DOHH2 (cell line): ENCODE measurements around the gene DYRK1B.

ENCODE experiments used
- H3F3A ChIP-seq: fragments of 200-600 bp; sonication (generic), shearing (Covaris generic); 2 replicates; pipeline ENCODE4 v1.6.0; 2016; ENCODE audit warnings: antibody characterized with exemption, mild to moderate bottlenecking; ENCODE audit not compliant: control insufficient read depth, insufficient read depth
- H3K27ac ChIP-seq: fragments of 200-600 bp; sonication (generic); 2 replicates; pipeline ENCODE4 v1.5.1; 2014; ENCODE audit warnings: low read depth, mild to moderate bottlenecking, low read length, moderate library complexity
- H3K27me3 ChIP-seq: fragments of 200-600 bp; sonication (generic); 2 replicates; pipeline ENCODE4 v1.6.1; 2014; ENCODE audit warnings: mild to moderate bottlenecking, low read length, mixed read lengths; ENCODE audit not compliant: control insufficient read depth
- H3K36me3 ChIP-seq: fragments of 200-600 bp; sonication (generic); 2 replicates; pipeline ENCODE4 v1.6.1; 2014; ENCODE audit warnings: mild to moderate bottlenecking, low read length, moderate library complexity, mixed read lengths; ENCODE audit not compliant: control insufficient read depth
- H3K4me1 ChIP-seq: fragments of 200-600 bp; sonication (generic); 2 replicates; pipeline ENCODE4 v1.6.1; 2014; ENCODE audit warnings: mild to moderate bottlenecking, low read length, mixed read lengths; ENCODE audit not compliant: control insufficient read depth
- H3K4me2 ChIP-seq: fragments of 200-600 bp; sonication (generic); 2 replicates; pipeline ENCODE4 v1.6.0; 2014; ENCODE audit warnings: mild to moderate bottlenecking, low read length, moderate library complexity
- H3K4me3 ChIP-seq: fragments of 200-600 bp; sonication (generic); 2 replicates; pipeline ENCODE4 v1.5.1; 2014; ENCODE audit warnings: mild to moderate bottlenecking, low read length, mixed read lengths
- H3K79me2 ChIP-seq: fragments of 200-600 bp; sonication (generic); 2 replicates; pipeline ENCODE4 v1.6.1; 2014; ENCODE audit warnings: mild to moderate bottlenecking, low read length, mixed read lengths; ENCODE audit not compliant: control insufficient read depth
- H3K9me2 ChIP-seq: fragments of 200-600 bp; sonication (generic); replicated peaks from 2 replicates; pipeline ENCODE4 v1.6.1; 2014; ENCODE audit warnings: mild to moderate bottlenecking, low read length, mixed read lengths; ENCODE audit not compliant: control insufficient read depth
- H3K9me3 ChIP-seq: fragments of 200-600 bp; sonication (generic); 2 replicates; pipeline ENCODE4 v1.6.1; 2014; ENCODE audit warnings: antibody characterized with exemption, low read length, mixed read lengths; ENCODE audit not compliant: control insufficient read depth, insufficient read depth
- H4K20me1 ChIP-seq: fragments of 200-600 bp; sonication (generic); 2 replicates; pipeline ENCODE4 v1.6.0; 2014; ENCODE audit warnings: low read depth, mild to moderate bottlenecking, antibody characterized with exemption, low read length, moderate library complexity; ENCODE audit not compliant: control insufficient read depth, insufficient read depth
- EZH2phosphoT487 ChIP-seq: fragments of 200-600 bp; sonication (generic); IDR thresholded peaks from 2 replicates; pipeline ENCODE4 v1.6.1; 2017; ENCODE audit warnings: borderline replicate concordance, mild to moderate bottlenecking, antibody characterized with exemption, low read length, moderate library complexity, mixed read lengths
- TF ChIP-seq, protein P1 (sequence below): fragments of 200-600 bp; sonication (generic); IDR thresholded peaks from one replicate; pipeline ENCODE4 v1.5.1; 2014; ENCODE audit warnings: antibody characterized with exemption, mild to moderate bottlenecking, low read depth, low read length; ENCODE audit not compliant: poor library complexity, severe bottlenecking

DYRK1B gene

DNA sequence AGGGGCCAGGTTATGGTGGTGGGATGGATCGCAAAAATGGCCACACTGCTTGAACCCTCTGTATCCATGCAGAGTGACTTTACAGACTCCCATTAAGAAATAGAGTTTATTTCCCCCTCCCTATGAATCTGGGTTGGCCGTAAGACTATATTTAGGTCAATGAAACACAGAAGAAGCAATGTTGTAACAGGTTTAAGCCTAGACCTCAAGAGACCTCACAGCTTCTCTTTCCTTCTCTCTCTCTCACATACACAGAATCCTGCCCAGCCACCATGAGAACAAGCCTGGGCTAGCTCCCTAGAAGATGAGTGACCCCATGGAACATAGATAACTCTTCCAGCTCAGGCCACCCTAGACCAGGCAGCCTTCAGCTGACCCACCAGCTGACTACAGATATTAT lies 33.2 kb upstream of the DYRK1B start:
- H3K9me2 ChIP-seq, result no peaks in the 10 kb centered on the region
- no peak overlapping the region for H3K27ac ChIP-seq
- no peaks in the 10 kb centered on the region for H3K36me3 ChIP-seq
- no peaks in the 10 kb centered on the region for H3K9me3 ChIP-seq
- no peaks in the 10 kb centered on the region for H4K20me1 ChIP-seq
- H3K79me2 ChIP-seq, result no peaks in the 10 kb centered on the region
- TF ChIP-seq EZH2phosphoT487, result no peak
- TF ChIP-seq, protein P1, sequence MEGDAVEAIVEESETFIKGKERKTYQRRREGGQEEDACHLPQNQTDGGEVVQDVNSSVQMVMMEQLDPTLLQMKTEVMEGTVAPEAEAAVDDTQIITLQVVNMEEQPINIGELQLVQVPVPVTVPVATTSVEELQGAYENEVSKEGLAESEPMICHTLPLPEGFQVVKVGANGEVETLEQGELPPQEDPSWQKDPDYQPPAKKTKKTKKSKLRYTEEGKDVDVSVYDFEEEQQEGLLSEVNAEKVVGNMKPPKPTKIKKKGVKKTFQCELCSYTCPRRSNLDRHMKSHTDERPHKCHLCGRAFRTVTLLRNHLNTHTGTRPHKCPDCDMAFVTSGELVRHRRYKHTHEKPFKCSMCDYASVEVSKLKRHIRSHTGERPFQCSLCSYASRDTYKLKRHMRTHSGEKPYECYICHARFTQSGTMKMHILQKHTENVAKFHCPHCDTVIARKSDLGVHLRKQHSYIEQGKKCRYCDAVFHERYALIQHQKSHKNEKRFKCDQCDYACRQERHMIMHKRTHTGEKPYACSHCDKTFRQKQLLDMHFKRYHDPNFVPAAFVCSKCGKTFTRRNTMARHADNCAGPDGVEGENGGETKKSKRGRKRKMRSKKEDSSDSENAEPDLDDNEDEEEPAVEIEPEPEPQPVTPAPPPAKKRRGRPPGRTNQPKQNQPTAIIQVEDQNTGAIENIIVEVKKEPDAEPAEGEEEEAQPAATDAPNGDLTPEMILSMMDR, result no peak
- no peaks in the 10 kb centered on the region for H3F3A ChIP-seq
- no peak overlapping the region for H3K4me2 ChIP-seq
- no peaks in the 10 kb centered on the region for H3K4me1 ChIP-seq
- H3K27me3 ChIP-seq, result no peaks in the 10 kb centered on the region
- H3K4me3 ChIP-seq, result no peak overlapping the region

DNA sequence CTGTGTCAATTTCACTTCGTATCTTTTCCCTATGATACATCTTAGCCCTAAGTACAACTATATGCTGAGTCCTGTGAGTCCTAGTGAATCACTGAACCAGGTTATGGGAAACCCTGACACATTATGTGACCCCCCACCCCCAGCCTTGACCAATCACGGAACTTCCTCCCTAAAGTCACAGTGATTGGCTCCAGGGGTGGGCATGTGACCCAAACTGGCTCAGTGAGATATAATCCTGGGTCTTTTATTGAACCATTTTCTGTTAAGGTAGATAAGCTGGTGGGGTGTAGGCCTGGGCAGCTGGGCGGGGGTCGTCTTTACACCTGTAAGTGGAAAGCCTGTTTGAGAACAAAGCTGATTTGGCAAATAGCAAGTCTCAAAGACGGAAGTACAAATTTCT lies 32.0 kb upstream of the DYRK1B start:
- Histone ChIP-seq H3K4me3 (no peak overlapping the region), H3K4me1 (no peaks in the 10 kb centered on the region), H3K79me2 (no peaks in the 10 kb centered on the region), H3K27ac (no peak overlapping the region), H3K9me2 (no peaks in the 10 kb centered on the region), H4K20me1 (no peaks in the 10 kb centered on the region), H3F3A (no peaks in the 10 kb centered on the region), H3K4me2 (no peak overlapping the region), H3K36me3 (no peaks in the 10 kb centered on the region), H3K27me3 (no peaks in the 10 kb centered on the region), H3K9me3 (no peaks in the 10 kb centered on the region)
- TF ChIP-seq, protein P1, result no peak
- no peak for TF ChIP-seq EZH2phosphoT487

DNA sequence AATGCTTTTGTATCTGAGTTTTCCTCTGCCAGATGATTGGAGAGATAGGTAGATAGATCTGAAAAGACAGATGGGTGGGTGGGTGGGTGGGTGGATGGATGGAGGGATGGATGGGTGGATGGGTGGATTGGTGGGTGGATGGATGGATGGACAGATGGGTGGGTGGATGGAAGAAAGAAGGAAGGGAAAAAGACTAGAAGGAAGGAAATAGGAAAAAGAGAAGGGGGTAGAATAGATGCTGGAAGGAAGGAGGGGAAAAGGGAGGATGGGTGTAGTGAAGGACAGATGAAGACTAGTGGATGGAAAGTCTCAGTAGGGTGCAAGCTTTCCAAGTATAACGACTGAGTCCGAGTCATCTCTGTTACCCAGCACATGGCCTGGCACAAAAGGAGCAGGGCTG lies 31.2 kb upstream of the DYRK1B start:
- H3K79me2 ChIP-seq, result no peaks in the 10 kb centered on the region
- no peaks in the 10 kb centered on the region for H4K20me1 ChIP-seq
- H3F3A ChIP-seq, result no peaks in the 10 kb centered on the region
- H3K9me2 ChIP-seq, result no peaks in the 10 kb centered on the region
- no peaks in the 10 kb centered on the region for H3K36me3 ChIP-seq
- no peak overlapping the region for H3K4me2 ChIP-seq
- H3K27me3 ChIP-seq, result no peaks in the 10 kb centered on the region
- H3K4me3 ChIP-seq, result no peak overlapping the region
- TF ChIP-seq EZH2phosphoT487, result no peak
- TF ChIP-seq, protein P1, result no peak
- no peak overlapping the region for H3K27ac ChIP-seq
- H3K9me3 ChIP-seq, result no peaks in the 10 kb centered on the region
- no peaks in the 10 kb centered on the region for H3K4me1 ChIP-seq

DNA sequence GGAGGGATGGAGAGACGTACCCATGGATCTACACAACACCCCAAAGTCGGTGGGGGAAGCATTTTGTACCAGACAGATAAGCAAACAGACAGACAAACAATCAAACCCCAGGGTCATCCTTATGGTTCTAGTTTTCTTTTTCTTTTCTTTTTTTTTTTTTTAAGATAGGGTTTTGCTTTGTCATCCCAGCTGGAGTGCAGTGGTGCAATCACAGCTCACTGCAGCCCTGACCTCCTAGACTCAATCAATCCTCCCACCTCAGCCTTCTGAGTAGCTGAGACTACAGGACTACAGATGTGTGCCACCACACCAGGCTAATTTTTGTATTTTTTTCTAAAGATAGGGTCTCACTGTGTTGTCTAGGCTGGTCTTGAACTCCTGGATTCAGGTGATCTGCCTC lies 30.2 kb upstream of the DYRK1B start:
- no peaks in the 10 kb centered on the region for H3K27me3 ChIP-seq
- no peaks in the 10 kb centered on the region for H3K9me3 ChIP-seq
- no peaks in the 10 kb centered on the region for H3K9me2 ChIP-seq
- no peaks in the 10 kb centered on the region for H3K4me1 ChIP-seq
- no peak overlapping the region for H3K27ac ChIP-seq
- H3F3A ChIP-seq, result no peaks in the 10 kb centered on the region
- no peak overlapping the region for H3K4me3 ChIP-seq
- H3K4me2 ChIP-seq, result no peak overlapping the region
- no peaks in the 10 kb centered on the region for H3K36me3 ChIP-seq
- H3K79me2 ChIP-seq, result no peaks in the 10 kb centered on the region
- no peaks in the 10 kb centered on the region for H4K20me1 ChIP-seq
- TF ChIP-seq EZH2phosphoT487, result no peak
- TF ChIP-seq, protein P1, result no peak
